ENCODE measurements around the gene NTF4.
A peak's percentile ranks its signal among the peaks of the same experiment; 100 is the strongest.

Gene NTF4

DNA sequence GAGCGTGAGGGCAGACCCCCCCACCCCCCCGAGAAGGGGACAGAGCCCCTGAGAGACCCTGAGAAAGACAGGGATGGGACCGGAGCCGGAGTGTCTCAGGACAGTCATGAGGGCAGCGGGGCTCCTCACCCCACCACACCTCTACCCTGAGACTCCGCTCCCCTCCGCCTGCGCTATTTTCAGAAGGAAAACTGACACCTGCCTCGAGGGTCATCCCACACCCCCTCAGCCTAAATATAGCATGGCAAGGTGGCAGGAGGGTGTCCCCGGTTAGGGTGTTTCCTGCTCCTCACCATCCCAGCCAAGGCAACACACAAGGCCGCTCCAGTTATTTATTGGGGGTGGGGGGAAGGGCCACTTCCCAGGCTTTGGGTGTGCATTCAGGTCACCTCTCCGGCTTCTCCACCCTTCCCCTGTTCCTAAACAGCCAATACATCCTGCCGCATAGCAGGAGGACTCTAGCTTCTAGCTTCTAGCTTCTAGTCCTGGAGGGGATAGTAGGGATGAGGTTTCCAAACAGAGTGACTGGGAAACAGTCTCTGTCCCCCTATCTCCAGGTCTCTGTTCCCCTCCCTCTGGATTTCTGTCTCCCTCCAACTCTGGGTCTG, 1.4 kb upstream of the NTF4 start:
- Histone ChIP-seq H3K27ac (no peak overlapping the region; the same call in 1 of the 2 replicates), H3K27me3 (ENCODE audit: insufficient read depth, low read depth, severe bottlenecking) (no peaks in the 10 kb centered on the region), H3K9me3 (ENCODE audit: severe bottlenecking) (no peaks in the 10 kb centered on the region), H3K4me3 (ENCODE audit: low read depth, low read length) (no peak overlapping the region), H3K36me3 (no peaks in the 10 kb centered on the region)
- no peak for DNase-seq
- TF ChIP-seq, protein P1, sequence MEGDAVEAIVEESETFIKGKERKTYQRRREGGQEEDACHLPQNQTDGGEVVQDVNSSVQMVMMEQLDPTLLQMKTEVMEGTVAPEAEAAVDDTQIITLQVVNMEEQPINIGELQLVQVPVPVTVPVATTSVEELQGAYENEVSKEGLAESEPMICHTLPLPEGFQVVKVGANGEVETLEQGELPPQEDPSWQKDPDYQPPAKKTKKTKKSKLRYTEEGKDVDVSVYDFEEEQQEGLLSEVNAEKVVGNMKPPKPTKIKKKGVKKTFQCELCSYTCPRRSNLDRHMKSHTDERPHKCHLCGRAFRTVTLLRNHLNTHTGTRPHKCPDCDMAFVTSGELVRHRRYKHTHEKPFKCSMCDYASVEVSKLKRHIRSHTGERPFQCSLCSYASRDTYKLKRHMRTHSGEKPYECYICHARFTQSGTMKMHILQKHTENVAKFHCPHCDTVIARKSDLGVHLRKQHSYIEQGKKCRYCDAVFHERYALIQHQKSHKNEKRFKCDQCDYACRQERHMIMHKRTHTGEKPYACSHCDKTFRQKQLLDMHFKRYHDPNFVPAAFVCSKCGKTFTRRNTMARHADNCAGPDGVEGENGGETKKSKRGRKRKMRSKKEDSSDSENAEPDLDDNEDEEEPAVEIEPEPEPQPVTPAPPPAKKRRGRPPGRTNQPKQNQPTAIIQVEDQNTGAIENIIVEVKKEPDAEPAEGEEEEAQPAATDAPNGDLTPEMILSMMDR (IDR thresholded peaks at IDR 0.05; ENCODE audit: low read depth, low read length) = no peak

DNA sequence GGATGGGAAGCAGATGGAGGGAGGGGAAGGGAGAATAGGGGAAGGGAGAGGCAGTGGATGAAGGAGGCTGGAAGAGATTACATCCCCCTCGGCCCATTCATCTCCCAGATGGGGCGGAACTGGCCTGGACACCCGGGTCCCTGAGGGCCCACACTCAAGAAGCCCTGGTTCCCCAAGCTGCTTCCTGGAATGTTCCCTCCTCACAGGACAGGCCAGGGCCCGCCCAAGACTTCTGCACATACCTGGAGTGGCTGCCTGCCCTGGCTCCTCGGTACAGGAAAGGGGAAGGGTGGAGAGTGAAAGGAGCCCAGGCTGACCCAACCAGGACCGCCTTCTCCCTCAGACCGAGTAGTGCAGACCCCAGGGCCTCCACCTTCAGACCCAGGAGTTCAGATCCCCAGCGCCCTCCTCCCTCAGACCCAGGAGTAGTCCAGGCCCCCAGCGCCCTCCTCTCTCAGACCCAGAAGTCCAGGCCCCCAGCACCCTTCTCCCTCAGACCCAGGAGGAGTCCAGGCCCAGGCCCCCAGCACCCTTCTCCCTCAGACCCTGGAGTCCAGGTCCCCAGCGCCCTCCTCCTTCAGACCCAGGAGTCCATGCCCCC, 489 bp downstream of the NTF4 start:
- peak overlapping the region; percentile 43; the same call in 1 of the 2 replicates for H3K4me3 ChIP-seq (ENCODE audit: low read depth, low read length)
- H3K27ac ChIP-seq = no peak overlapping the region
- H3K27me3 ChIP-seq (ENCODE audit: insufficient read depth, low read depth, severe bottlenecking) = no peaks in the 10 kb centered on the region
- DNase-seq = no peak
- H3K36me3 ChIP-seq = no peaks in the 10 kb centered on the region
- H3K9me3 ChIP-seq (ENCODE audit: severe bottlenecking) = no peaks in the 10 kb centered on the region
- TF ChIP-seq, protein P1 (IDR thresholded peaks at IDR 0.05; ENCODE audit: low read depth, low read length) = no peak

DNA sequence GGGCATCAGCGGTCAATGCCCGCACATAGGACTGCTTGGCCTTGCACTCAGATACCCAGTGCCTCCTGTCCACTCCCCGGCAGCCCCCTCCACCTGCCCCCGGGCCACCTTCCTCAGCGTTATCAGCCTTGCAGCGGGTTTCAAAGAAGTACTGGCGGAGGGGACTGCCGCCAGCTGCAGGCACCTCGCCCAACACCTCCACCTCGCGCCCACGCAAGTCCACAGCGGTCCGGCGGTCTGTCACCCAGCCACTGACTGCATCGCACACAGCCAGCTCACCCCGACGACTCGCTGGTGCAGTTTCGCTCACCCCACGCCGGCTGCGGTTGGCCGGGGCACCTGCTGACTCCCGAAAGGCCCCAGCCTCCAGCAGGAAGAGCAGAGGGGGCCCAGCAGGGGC, 3.2 kb downstream of the NTF4 start:
- Histone ChIP-seq H3K36me3 (no peaks in the 10 kb centered on the region), H3K9me3 (ENCODE audit: severe bottlenecking) (no peaks in the 10 kb centered on the region), H3K27me3 (ENCODE audit: insufficient read depth, low read depth, severe bottlenecking) (no peaks in the 10 kb centered on the region), H3K27ac (no peak overlapping the region), H3K4me3 (ENCODE audit: low read depth, low read length) (no peak overlapping the region)
- TF ChIP-seq, protein P1 (IDR thresholded peaks at IDR 0.05; ENCODE audit: low read depth, low read length) = no peak
- DNase-seq = no peak

DNA sequence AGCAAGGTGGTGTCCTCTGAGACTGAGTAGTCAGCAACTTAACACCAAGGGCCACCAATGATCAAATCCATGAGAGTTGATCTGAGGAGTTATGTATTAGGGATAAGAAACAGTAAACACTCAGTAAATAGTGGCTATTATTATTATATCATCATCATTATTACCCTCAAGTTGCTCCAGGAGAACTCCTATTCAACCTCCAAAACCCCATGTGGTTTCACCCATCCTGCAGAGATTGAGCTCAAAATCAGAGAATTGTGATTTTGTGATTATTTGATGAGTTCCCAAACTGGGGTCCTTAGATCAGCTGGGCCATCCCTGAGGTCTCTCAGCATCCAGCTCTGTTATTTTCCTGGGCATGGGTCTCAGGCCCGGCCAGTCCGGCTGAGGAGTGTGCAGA, 3.6 kb downstream of the NTF4 start:
- Histone ChIP-seq H3K36me3 (no peaks in the 10 kb centered on the region), H3K9me3 (ENCODE audit: severe bottlenecking) (no peaks in the 10 kb centered on the region), H3K4me3 (ENCODE audit: low read depth, low read length) (no peak overlapping the region), H3K27me3 (ENCODE audit: insufficient read depth, low read depth, severe bottlenecking) (no peaks in the 10 kb centered on the region), H3K27ac (no peak overlapping the region)
- TF ChIP-seq, protein P1 (IDR thresholded peaks at IDR 0.05; ENCODE audit: low read depth, low read length) = no peak
- no peak for DNase-seq

DNA sequence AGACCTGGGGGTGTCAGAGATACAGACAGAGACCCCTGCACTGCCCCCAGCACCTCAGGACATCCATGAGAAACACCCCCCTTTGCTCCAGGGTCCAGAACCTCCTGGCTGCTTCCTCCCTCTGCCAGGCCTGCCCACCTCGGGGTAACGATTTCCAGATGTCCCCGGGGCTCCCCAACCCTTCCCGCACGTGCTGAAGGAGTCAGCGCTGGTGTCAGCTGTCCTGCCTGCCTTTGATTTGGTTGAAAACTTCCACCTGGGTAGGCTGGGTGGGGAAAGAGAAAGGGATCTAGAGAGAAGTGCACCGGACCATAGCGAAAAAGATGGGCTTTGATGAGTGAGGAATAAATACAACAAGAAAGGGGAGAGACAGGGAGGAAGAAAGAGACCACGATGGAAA, 5.6 kb downstream of the NTF4 start:
- Histone ChIP-seq H3K27ac (no peak overlapping the region), H3K4me3 (ENCODE audit: low read depth, low read length) (no peak overlapping the region), H3K27me3 (ENCODE audit: insufficient read depth, low read depth, severe bottlenecking) (no peaks in the 10 kb centered on the region), H3K9me3 (ENCODE audit: severe bottlenecking) (no peaks in the 10 kb centered on the region), H3K36me3 (no peaks in the 10 kb centered on the region)
- no peak for DNase-seq
- TF ChIP-seq, protein P1 (IDR thresholded peaks at IDR 0.05; ENCODE audit: low read depth, low read length) = no peak

DNA sequence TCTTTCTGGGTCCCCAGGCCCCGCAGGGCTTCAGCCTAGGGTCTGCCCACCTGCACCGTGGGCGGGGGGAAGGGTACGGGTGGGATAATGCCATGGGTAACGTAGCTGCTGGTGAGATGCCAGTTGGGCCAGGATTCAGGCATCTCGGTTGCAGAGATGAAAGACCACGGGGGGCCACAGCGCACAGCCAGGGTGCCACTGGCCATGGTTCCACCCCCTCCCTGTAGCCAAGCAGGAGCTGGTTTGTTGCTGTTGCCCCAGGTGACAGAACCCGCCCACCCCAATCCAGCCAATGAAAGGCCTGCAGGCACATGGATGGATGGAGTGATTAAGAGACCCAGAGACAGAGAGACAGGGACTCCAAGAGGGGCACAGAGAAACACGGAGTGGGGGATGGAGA, 6.1 kb downstream of the NTF4 start:
- H3K36me3 ChIP-seq = no peaks in the 10 kb centered on the region
- no peaks in the 10 kb centered on the region for H3K27me3 ChIP-seq (ENCODE audit: insufficient read depth, low read depth, severe bottlenecking)
- DNase-seq = peak; percentile 56
- no peak overlapping the region for H3K4me3 ChIP-seq (ENCODE audit: low read depth, low read length)
- no peaks in the 10 kb centered on the region for H3K9me3 ChIP-seq (ENCODE audit: severe bottlenecking)
- no peak overlapping the region for H3K27ac ChIP-seq
- TF ChIP-seq, protein P1 (IDR thresholded peaks at IDR 0.05; ENCODE audit: low read depth, low read length) = no peak

All from WERI-Rb-1 (cell line).